Spleen (tissue), 11 donors: Measurements from ENCODE around the gene GRHPR. TPM values are rescaled to one million over a fixed set of nuclear protein-coding genes. Genes with fewer than 3 reads are reported as not detected.
"Not testable (repeated sequence)": the region's sequence is repeated elsewhere in the genome, so short reads cannot be mapped to it uniquely, and the experiment has no call there.

Source experiments
- DNase-seq: peaks from one replicate; pipeline ENCODE4 v3.0.0-alpha.2; 2020
- H3K27ac ChIP-seq, 8 donors: fragments of 200-600 bp; sonication (generic) in 7 of 8; 1 replicate in 4 of 8; 2 replicates in 4 of 8; pipeline versions ENCODE4 v1.5.0 to v1.8.0; 2016 to 2021; ENCODE audit warnings: inconsistent platforms in 4 of 8, mild to moderate bottlenecking in 4 of 8, moderate library complexity in 1 of 8
- H3K27me3 ChIP-seq, 7 donors: fragments of 200-600 bp; sonication (generic) in 6 of 7; replicated peaks in 1 of 7; 1 replicate in 4 of 7; 2 replicates in 3 of 7; pipeline versions ENCODE4 v1.5.0 to v1.8.0; 2016 to 2021; ENCODE audit warnings: inconsistent platforms in 3 of 7, mild to moderate bottlenecking in 1 of 7
- H3K36me3 ChIP-seq, 6 donors: fragments of 200-600 bp; sonication (generic) in 5 of 6; 1 replicate in 4 of 6; 2 replicates in 2 of 6; pipeline versions ENCODE4 v1.5.0 to v1.8.0; 2016 to 2021; ENCODE audit warnings: inconsistent platforms in 2 of 6
- H3K4me1 ChIP-seq, 6 donors: fragments of 200-600 bp; sonication (generic) in 5 of 6; 1 replicate in 3 of 6; 2 replicates in 3 of 6; pipeline versions ENCODE4 v1.5.0 to v1.8.0; 2016 to 2021; ENCODE audit warnings: inconsistent platforms in 3 of 6
- H3K4me3 ChIP-seq, 8 donors: fragments of 200-600 bp; sonication (generic) in 7 of 8; 1 replicate in 4 of 8; 2 replicates in 4 of 8; pipeline versions ENCODE4 v1.5.0 to v1.8.0; 2016 to 2021; ENCODE audit warnings: inconsistent platforms in 4 of 8, mild to moderate bottlenecking in 4 of 8, moderate library complexity in 2 of 8
- H3K9me3 ChIP-seq, 8 donors: fragments of 200-600 bp; sonication (generic) in 7 of 8; 1 replicate in 4 of 8; 2 replicates in 4 of 8; pipeline versions ENCODE4 v1.5.0 to v1.8.0; 2016 to 2021; ENCODE audit warnings: inconsistent platforms in 4 of 8
- POLR2A ChIP-seq, 3 donors: fragments of 450-650 bp; IDR thresholded peaks; one replicate each; pipeline ENCODE4 v1.5.1; 2017; ENCODE audit warnings: antibody characterized with exemption in 3 of 3, mild to moderate bottlenecking in 1 of 3
- POLR2AphosphoS5 ChIP-seq, 3 donors: sonication (generic); formaldehyde crosslinking; IDR thresholded peaks; one replicate each; pipeline ENCODE4 v1.5.1; 2017; ENCODE audit warnings: antibody characterized with exemption in 3 of 3
- WGBS, 5 donors: extraction: QIAGEN DNeasy Blood & Tissue Kit in 3 of 5; methylation state at CpG; one replicate each; pipeline versions ENCODE4 v1.1.5 to v1.1.7; 2013 to 2018; 5-methylcytosine and 5-hydroxymethylcytosine counted together
- intact Hi-C: fragments of 100-400 bp; cut with DNase I; formaldehyde crosslinking; loops from one replicate; pipeline ENCODE4 v1.15.0; 2023; ENCODE audit warnings: low total_unique reads
- polyA plus RNA-seq, 3 donors: library from polyadenylated mRNA; stranded (reverse); fragments of 200-250 nt; gene quantifications; one replicate each; pipeline ENCODE4 v1.2.1, GENCODE V29; 2013
- total RNA-seq, 7 donors: library from RNA; depleted of rRNA in 3 of 7; stranded (reverse); fragments of >200 nt in 3 of 7; fragmentation: NEBNext Ultra II Directional in 4 of 7; extraction: Animal tissue kit (Norgen Biotek cat#: 25700) in 4 of 7; gene quantifications; one replicate each; pipeline versions ENCODE4 v1.1.0 to v1.2.1, GENCODE V29; 2016 to 2021
- TF ChIP-seq, protein P1 (sequence below), 11 experiments: fragments of 200-600 bp in 7 of 11; fragments of 450-650 bp in 4 of 11; sonication (generic) in 4 of 11; IDR thresholded peaks in 8 of 11; conservative IDR thresholded peaks in 3 of 11; 1 replicate in 7 of 11; 2 replicates in 4 of 11; pipeline versions ENCODE4 v1.4.0 to v1.8.0; 2016 to 2021; ENCODE audit warnings: antibody characterized with exemption in 11 of 11, inconsistent platforms in 4 of 11, mild to moderate bottlenecking in 1 of 11
- donor health status: healthy with polysubstance abuse.
- donor health status: DM: no; HTN: no; CAD: no; lungs with moderate emphysema.
- donor health status: DM: no; HTN: no; CAD: no.
- donor health status: Bipolar disorder and iron deficiency.
- donor health status: healthy.
- donor health status: DM: no; HTN: no; CAD: no.
- donor health status: DM: yes; HTN: yes; CAD: no.

Gene GRHPR
- total and polyA plus RNA-seq, 10 donors = 44.9 to 114 (median 63.0) TPM

DNA sequence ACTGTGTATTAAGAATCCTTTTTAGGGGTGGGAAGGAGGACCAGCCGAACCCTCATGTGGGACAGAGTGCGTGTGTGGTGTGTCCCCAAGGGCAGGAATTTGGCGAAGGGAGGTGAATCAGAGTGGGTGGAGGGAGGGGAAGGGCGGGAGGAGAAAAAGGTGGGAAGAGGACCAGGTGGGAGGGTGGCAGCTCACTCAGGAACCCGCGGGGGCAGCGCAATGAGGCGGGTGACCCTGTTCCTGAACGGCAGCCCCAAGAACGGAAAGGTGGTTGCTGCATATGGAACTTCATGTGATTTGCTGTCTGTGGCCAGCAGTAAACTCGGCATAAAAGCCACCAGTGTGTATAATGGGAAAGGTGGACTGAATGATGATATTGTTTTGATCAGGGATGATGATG, 54.4 kb downstream of the GRHPR start:
- no peak for DNase-seq
- intact Hi-C loops = no loop called here
- no peak for TF ChIP-seq POLR2A (IDR thresholded peaks at IDR 0.05)
- TF ChIP-seq POLR2AphosphoS5 (IDR thresholded peaks at IDR 0.05) = no peak
- TF ChIP-seq, protein P1, sequence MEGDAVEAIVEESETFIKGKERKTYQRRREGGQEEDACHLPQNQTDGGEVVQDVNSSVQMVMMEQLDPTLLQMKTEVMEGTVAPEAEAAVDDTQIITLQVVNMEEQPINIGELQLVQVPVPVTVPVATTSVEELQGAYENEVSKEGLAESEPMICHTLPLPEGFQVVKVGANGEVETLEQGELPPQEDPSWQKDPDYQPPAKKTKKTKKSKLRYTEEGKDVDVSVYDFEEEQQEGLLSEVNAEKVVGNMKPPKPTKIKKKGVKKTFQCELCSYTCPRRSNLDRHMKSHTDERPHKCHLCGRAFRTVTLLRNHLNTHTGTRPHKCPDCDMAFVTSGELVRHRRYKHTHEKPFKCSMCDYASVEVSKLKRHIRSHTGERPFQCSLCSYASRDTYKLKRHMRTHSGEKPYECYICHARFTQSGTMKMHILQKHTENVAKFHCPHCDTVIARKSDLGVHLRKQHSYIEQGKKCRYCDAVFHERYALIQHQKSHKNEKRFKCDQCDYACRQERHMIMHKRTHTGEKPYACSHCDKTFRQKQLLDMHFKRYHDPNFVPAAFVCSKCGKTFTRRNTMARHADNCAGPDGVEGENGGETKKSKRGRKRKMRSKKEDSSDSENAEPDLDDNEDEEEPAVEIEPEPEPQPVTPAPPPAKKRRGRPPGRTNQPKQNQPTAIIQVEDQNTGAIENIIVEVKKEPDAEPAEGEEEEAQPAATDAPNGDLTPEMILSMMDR (IDR thresholded peaks at IDR 0.05 in 8 of 11, conservative IDR thresholded peaks at IDR 0.05 in 3 of 11) = no peak
- peaks cover 0 to 9% (median 5%) of the 10 kb centered on the region in 6 donors for H3K4me1 ChIP-seq
- H3K9me3 ChIP-seq = peaks cover 0 to 23% (median 17%) of the 10 kb centered on the region in 8 donors
- H3K4me3 ChIP-seq = no peak overlapping the region
- no peaks in the 10 kb centered on the region for H3K36me3 ChIP-seq
- WGBS, 5 donors = 77 to 84% (median 82%) methylated on average over 11 of the region's 11 CpGs
- H3K27ac ChIP-seq = no peak overlapping the region
- peaks cover 0 to 7% (median 0%) of the 10 kb centered on the region in 7 donors for H3K27me3 ChIP-seq

DNA sequence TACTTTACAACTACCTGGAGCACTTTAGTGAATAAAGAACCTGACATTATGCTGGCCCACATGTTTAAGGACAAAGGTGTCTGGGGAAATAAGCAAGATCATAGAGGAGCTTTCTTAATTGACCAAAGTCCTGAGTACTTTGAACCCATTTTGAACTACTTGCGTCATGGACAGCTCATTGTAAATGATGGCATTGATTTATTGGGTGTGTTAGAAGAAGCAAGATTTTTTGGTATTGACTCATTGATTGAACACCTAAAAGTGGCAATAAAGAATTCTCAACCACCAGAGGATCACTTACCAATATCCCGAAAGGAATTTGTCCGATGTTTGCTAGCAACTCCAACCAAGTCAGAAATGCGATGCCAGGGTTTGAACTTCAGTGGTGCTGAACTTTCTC, 54.9 kb downstream of the GRHPR start:
- H3K36me3 ChIP-seq, H3K27me3 ChIP-seq, H3K4me1 ChIP-seq, H3K27ac ChIP-seq, DNase-seq, intact Hi-C loops, H3K4me3 ChIP-seq: not testable (repeated sequence)
- H3K9me3 ChIP-seq = peaks cover 0 to 23% (median 17%) of the 10 kb centered on the region in 8 donors
- 85 to 95% (median 89%) methylated on average over 4 of the region's 4 CpGs for WGBS, 5 donors

DNA sequence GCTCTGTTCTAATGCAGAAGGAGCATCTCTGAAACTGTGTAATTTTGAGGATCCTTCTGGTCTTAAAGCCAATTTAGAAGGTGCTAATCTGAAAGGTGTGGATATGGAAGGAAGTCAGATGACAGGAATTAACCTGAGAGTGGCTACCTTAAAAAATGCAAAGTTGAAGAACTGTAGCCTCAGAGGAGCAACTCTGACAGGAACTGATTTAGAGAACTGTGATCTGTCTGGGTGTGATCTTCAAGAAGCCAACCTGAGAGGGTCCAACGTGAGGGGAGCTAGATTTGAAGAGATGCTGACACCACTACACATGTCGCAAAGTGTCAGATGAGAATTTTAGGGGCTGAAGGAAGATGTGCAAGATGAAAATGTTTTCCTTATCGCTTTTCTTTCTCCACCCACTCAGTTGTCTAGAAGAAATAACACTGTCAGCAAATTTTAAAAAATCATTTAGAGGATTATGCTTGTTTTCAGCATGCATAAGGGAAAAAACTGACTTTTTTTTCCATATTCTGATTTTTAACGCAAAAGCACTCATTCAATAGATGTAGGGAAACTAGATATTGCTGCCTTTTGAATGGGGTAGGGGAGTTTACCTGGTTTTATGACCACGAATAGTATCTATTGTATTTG, 55.6 kb downstream of the GRHPR start:
- H3K4me3 ChIP-seq, intact Hi-C loops, H3K27ac ChIP-seq, H3K36me3 ChIP-seq, H3K27me3 ChIP-seq, H3K4me1 ChIP-seq, DNase-seq: not testable (repeated sequence)
- H3K9me3 ChIP-seq = peaks cover 0 to 23% (median 17%) of the 10 kb centered on the region in 8 donors
- 62 to 72% (median 69%) methylated on average over 5 of the region's 5 CpGs for WGBS, 5 donors

DNA sequence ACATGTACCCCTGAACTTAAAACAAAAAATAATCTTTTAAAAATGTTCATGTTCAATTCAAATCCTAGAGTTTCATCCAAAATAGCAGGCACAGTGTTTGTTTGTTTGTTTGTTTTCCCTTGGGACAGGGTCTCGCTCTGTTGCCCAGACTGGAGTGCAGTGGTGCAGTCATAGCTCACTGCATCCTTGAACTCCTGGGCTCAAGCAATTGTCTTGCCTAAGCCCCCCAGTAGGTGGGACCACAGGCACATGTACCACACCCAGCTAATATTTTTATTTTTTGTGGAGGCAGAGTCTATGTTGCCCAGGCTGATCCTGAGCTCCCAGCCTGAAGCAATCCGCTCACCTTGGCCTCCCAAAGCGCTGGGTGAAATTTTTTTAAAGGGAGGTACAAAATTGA, 58.3 kb downstream of the GRHPR start:
- DNase-seq = no peak
- WGBS, 5 donors = 75 to 87% (median 87%) methylated on average over 3 of the region's 3 CpGs
- H3K36me3 ChIP-seq = no peaks in the 10 kb centered on the region
- peaks cover 0 to 9% (median 0%) of the 10 kb centered on the region in 7 donors for H3K27me3 ChIP-seq
- H3K4me1 ChIP-seq = peaks cover 6 to 11% (median 7%) of the 10 kb centered on the region in 6 donors
- intact Hi-C loops = loop anchor here (10.0 kb wide), 1 partner anchor 114 kb away; the partner anchor contains the start of gene TOMM5
- H3K9me3 ChIP-seq = peaks cover 0 to under 1% (median 0%) of the 10 kb centered on the region in 8 donors
- H3K4me3 ChIP-seq = no peak overlapping the region
- H3K27ac ChIP-seq = no peak overlapping the region
- TF ChIP-seq, protein P1 (IDR thresholded peaks at IDR 0.05 in 8 of 11, conservative IDR thresholded peaks at IDR 0.05 in 3 of 11) = no peak
- TF ChIP-seq POLR2AphosphoS5 (IDR thresholded peaks at IDR 0.05) = no peak
- no peak for TF ChIP-seq POLR2A (IDR thresholded peaks at IDR 0.05)

DNA sequence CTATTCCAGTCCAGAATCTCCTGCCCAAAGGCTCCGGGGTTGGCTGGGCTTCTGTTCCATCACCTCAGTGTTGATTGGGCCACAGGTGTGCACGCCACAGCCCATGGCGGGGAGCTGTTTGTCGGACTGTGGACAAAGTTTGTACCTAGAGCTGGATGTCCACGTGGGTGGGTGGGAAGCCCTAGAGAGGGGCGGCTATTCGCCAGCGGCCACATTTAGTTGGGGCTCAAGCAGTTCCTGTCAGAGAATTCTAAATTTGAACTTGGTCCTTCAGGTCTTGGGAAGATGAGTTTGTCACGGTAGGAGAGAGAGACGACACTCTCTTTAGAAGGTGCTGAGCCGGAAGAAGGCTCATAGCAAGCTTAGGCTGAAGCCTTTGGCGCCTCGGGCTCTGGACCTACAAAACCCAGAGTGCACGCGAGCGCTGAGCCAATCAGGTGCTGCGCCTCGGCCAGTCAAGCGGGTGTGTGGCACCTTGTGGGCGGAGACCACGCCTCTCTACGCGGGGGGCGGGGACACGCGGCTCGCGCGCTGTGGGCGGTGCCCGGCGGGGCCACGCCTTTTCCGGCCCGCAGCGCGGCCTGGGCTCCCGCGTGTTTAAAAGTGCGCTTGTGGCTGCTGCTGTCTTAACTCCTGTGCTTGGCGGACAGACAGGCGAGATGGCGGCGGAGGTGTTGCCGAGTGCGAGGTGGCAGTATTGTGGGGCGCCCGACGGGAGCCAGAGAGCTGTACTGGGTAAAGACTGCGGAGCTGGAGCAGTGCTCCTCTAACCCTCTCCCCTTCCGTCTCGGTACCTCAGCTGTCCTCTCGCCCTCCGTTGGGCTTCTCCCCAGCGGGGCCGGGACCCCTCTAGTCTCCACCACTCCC, 63.1 kb downstream of the GRHPR start, which contains the start of gene POLR1E:
Gene POLR1E (plus strand): TSS at position 560 of the 867 bp plus-strand sequence. CDS start 100 bp downstream, at position 660.
- Histone ChIP-seq H3K9me3 (no peaks in the 10 kb centered on the region), H3K27ac (peak within 1 kb of the TSS in 7 of 8 donors; percentile 64 to 88 (median 77)), H3K36me3 (peaks cover 0 to 31% (median 15%) of the 10 kb centered on the region in 6 donors), H3K27me3 (peaks cover 0 to 9% (median 0%) of the 10 kb centered on the region in 7 donors), H3K4me3 (peak within 1 kb of the TSS; percentile 56 to 93 (median 73)), H3K4me1 (peaks cover 15 to 47% (median 30%) of the 10 kb centered on the region in 6 donors)
- DNase-seq = peak; percentile 99
- intact Hi-C loops = loop anchor here (10.0 kb wide), 1 partner anchor 109 kb away; the partner anchor contains the start of gene TOMM5
- TF ChIP-seq POLR2A (IDR thresholded peaks at IDR 0.05) (peak in 2 of 3 donors; percentile 24 to 51), POLR2AphosphoS5 (IDR thresholded peaks at IDR 0.05) (peak; percentile 91 to 94 (median 93))
- TF ChIP-seq, protein P1 (IDR thresholded peaks at IDR 0.05 in 8 of 11, conservative IDR thresholded peaks at IDR 0.05 in 3 of 11) = peak in 2 of 11 experiments; percentile 15 to 28
- WGBS, 5 donors = 3 to 13% (median 5%) methylated on average over 29 to 56 of the region's 56 CpGs
